BLaER1 (cell line): ENCODE results near the gene PSD.

ENCODE experiments used
- H3K27ac ChIP-seq: shearing (Covaris generic); formaldehyde crosslinking; 2 replicates; pipeline ENCODE4 v1.8.1; 2022
- H3K27me3 ChIP-seq: shearing (Covaris generic); formaldehyde crosslinking; 2 replicates; pipeline ENCODE4 v1.8.1; 2022
- H3K36me3 ChIP-seq: shearing (Covaris generic); formaldehyde crosslinking; 2 replicates; pipeline ENCODE4 v1.8.1; 2022
- H3K4me1 ChIP-seq: shearing (Covaris generic); formaldehyde crosslinking; 2 replicates; pipeline ENCODE4 v1.8.1; 2022
- H3K4me2 ChIP-seq: shearing (Covaris generic); formaldehyde crosslinking; 2 replicates; pipeline ENCODE4 v1.8.1; 2022
- H3K4me3 ChIP-seq: shearing (Covaris generic); formaldehyde crosslinking; 2 replicates; pipeline ENCODE4 v1.8.1; 2022
- H3K9ac ChIP-seq: shearing (Covaris generic); formaldehyde crosslinking; 2 replicates; pipeline ENCODE4 v1.8.1; 2022
- H3K9me3 ChIP-seq: shearing (Covaris generic); formaldehyde crosslinking; 2 replicates; pipeline ENCODE4 v1.8.1; 2022
- H4K20me1 ChIP-seq: shearing (Covaris generic); formaldehyde crosslinking; 2 replicates; pipeline ENCODE4 v1.8.1; 2022
- Cebpa-rat ChIP-seq: shearing (Covaris generic); IDR thresholded peaks from 2 replicates; pipeline ENCODE4 v1.8.1; 2022

Gene PSD

GRCh38 chr10:102418622-102419268, at the start of gene PSD:
PSD (minus strand) TSS chr10:102418785; CDS start chr10:102417038, 1,747 bp downstream.
- H3K27me3 ChIP-seq, result peaks cover 56% of the 10 kb centered on the region
- peak within 1 kb of the TSS; percentile 97 for H3K4me3 ChIP-seq
- TF ChIP-seq Cebpa-rat, result no peak
- H3K36me3 ChIP-seq, result peaks cover 9% of the 10 kb centered on the region
- no peaks in the 10 kb centered on the region for H3K9me3 ChIP-seq
- peak within 1 kb of the TSS; percentile 98 for H3K4me2 ChIP-seq
- H3K4me1 ChIP-seq, result peaks cover 33% of the 10 kb centered on the region
- H3K27ac ChIP-seq, result no peak within 1 kb of the TSS
- H3K9ac ChIP-seq, result no peak within 1 kb of the TSS
- H4K20me1 ChIP-seq, result peaks cover 17% of the 10 kb centered on the region; the same call in 1 of the 2 replicates

- no peaks in the 10 kb centered on the region for H3K27me3 ChIP-seq
- no peak overlapping the region for H3K4me3 ChIP-seq
- no peak overlapping the region for H3K4me2 ChIP-seq
- H3K9ac ChIP-seq, result no peak overlapping the region
- peaks cover 17% of the 10 kb centered on the region for H3K4me1 ChIP-seq
- H3K36me3 ChIP-seq, result peaks cover 59% of the 10 kb centered on the region
- H3K27ac ChIP-seq, result no peak overlapping the region
- no peak for TF ChIP-seq Cebpa-rat
- no peaks in the 10 kb centered on the region for H3K9me3 ChIP-seq
- no peaks in the 10 kb centered on the region; the same call in 1 of the 2 replicates for H4K20me1 ChIP-seq
Observed at GRCh38 chr10:102467971-102468438, 49.4 kb upstream of the PSD start.

- no peak overlapping the region for H3K4me3 ChIP-seq
- H3K9ac ChIP-seq, result no peak overlapping the region
- no peaks in the 10 kb centered on the region for H3K27me3 ChIP-seq
- H3K36me3 ChIP-seq, result peaks cover 52% of the 10 kb centered on the region
- H3K4me1 ChIP-seq, result peaks cover 24% of the 10 kb centered on the region
- no peak overlapping the region for H3K4me2 ChIP-seq
- no peak for TF ChIP-seq Cebpa-rat
- H3K9me3 ChIP-seq, result no peaks in the 10 kb centered on the region
- no peak overlapping the region for H3K27ac ChIP-seq
- peaks cover 3% of the 10 kb centered on the region; the same call in 1 of the 2 replicates for H4K20me1 ChIP-seq
Observed at GRCh38 chr10:102467318-102467717, 48.7 kb upstream of the PSD start.

- H4K20me1 ChIP-seq, result peaks cover 5% of the 10 kb centered on the region; the same call in 1 of the 2 replicates
- no peak overlapping the region for H3K4me2 ChIP-seq
- H3K4me1 ChIP-seq, result peaks cover 39% of the 10 kb centered on the region
- peaks cover 33% of the 10 kb centered on the region for H3K36me3 ChIP-seq
- no peak for TF ChIP-seq Cebpa-rat
- no peak overlapping the region for H3K4me3 ChIP-seq
- H3K9me3 ChIP-seq, result no peaks in the 10 kb centered on the region
- H3K27ac ChIP-seq, result no peak overlapping the region
- H3K27me3 ChIP-seq, result no peaks in the 10 kb centered on the region
- no peak overlapping the region for H3K9ac ChIP-seq
Observed at GRCh38 chr10:102465466-102465865, 46.9 kb upstream of the PSD start.

- no peak for TF ChIP-seq Cebpa-rat
- H3K27ac ChIP-seq, result no peak overlapping the region
- H4K20me1 ChIP-seq, result 0 out of 2 replicates have a peak, but pooled peaks cover 5% of the 10 kb centered on the region
- 0 out of 2 replicates have a peak overlapping the region, but pooled peaks have one; percentile 98 for H3K4me2 ChIP-seq
- no peaks in the 10 kb centered on the region for H3K9me3 ChIP-seq
- H3K4me3 ChIP-seq, result no peak overlapping the region
- H3K4me1 ChIP-seq, result peaks cover 37% of the 10 kb centered on the region
- H3K36me3 ChIP-seq, result peaks cover 19% of the 10 kb centered on the region
- no peaks in the 10 kb centered on the region for H3K27me3 ChIP-seq
- H3K9ac ChIP-seq, result no peak overlapping the region
Observed at GRCh38 chr10:102463983-102464382, 45.4 kb upstream of the PSD start.

GRCh38 chr10:102462512-102463054, 44.0 kb upstream of the PSD start:
- Histone ChIP-seq H3K36me3 (0 out of 2 replicates have a peak, but pooled peaks cover 10% of the 10 kb centered on the region), H3K27me3 (no peaks in the 10 kb centered on the region), H4K20me1 (0 out of 2 replicates have a peak, but pooled peaks cover 5% of the 10 kb centered on the region), H3K4me3 (peak overlapping the region; percentile 73), H3K9ac (peak overlapping the region; percentile 74; the same call in 1 of the 2 replicates), H3K27ac (no peak overlapping the region), H3K4me2 (peak overlapping the region; percentile 98), H3K4me1 (peaks cover 34% of the 10 kb centered on the region), H3K9me3 (no peaks in the 10 kb centered on the region)
- no peak for TF ChIP-seq Cebpa-rat

- peak overlapping the region; percentile 98 for H3K4me2 ChIP-seq
- peak overlapping the region; percentile 73 for H3K4me3 ChIP-seq
- peak overlapping the region; percentile 74 for H3K9ac ChIP-seq
- H4K20me1 ChIP-seq, result 0 out of 2 replicates have a peak, but pooled peaks cover 5% of the 10 kb centered on the region
- H3K36me3 ChIP-seq, result peaks cover 10% of the 10 kb centered on the region; the same call in 1 of the 2 replicates
- no peaks in the 10 kb centered on the region for H3K27me3 ChIP-seq
- TF ChIP-seq Cebpa-rat, result no peak
- H3K9me3 ChIP-seq, result no peaks in the 10 kb centered on the region
- peak overlapping the region; percentile 68 for H3K27ac ChIP-seq
- peaks cover 34% of the 10 kb centered on the region for H3K4me1 ChIP-seq
Observed at GRCh38 chr10:102461187-102462054, 42.8 kb upstream of the PSD start.

- H3K4me1 ChIP-seq, result peaks cover 34% of the 10 kb centered on the region
- H3K27ac ChIP-seq, result peak overlapping the region; percentile 68
- H3K9ac ChIP-seq, result peak overlapping the region; percentile 74
Observed at GRCh38 chr10:102460836-102461186, 42.2 kb upstream of the PSD start.

GRCh38 chr10:102458656-102459055, 40.1 kb upstream of the PSD start:
- no peak overlapping the region for H3K9ac ChIP-seq
- H3K36me3 ChIP-seq, result peaks cover 31% of the 10 kb centered on the region
- H3K4me1 ChIP-seq, result peaks cover 32% of the 10 kb centered on the region

More at GRCh38 chr10:102460836-102461186, 42.2 kb upstream of the PSD start:
- peak overlapping the region; percentile 98 for H3K4me2 ChIP-seq
- H3K4me3 ChIP-seq, result peak overlapping the region; percentile 73
- H3K27me3 ChIP-seq, result no peaks in the 10 kb centered on the region
- 0 out of 2 replicates have a peak, but pooled peaks cover 5% of the 10 kb centered on the region for H4K20me1 ChIP-seq
- H3K36me3 ChIP-seq, result peaks cover 13% of the 10 kb centered on the region
- no peak for TF ChIP-seq Cebpa-rat
- no peaks in the 10 kb centered on the region for H3K9me3 ChIP-seq

More at GRCh38 chr10:102458656-102459055, 40.1 kb upstream of the PSD start:
- H3K4me3 ChIP-seq, result no peak overlapping the region
- no peaks in the 10 kb centered on the region for H3K9me3 ChIP-seq
- H3K4me2 ChIP-seq, result no peak overlapping the region
- H3K27me3 ChIP-seq, result no peaks in the 10 kb centered on the region
- TF ChIP-seq Cebpa-rat, result no peak
- no peak overlapping the region for H3K27ac ChIP-seq
- H4K20me1 ChIP-seq, result 0 out of 2 replicates have a peak, but pooled peaks cover 5% of the 10 kb centered on the region
